HepG2 (cell line): ENCODE measurements around the gene KDM8. TPM values are rescaled to one million over a fixed set of nuclear protein-coding genes. Genes with fewer than 3 reads are reported as not detected.

Source experiments
- CBX5 ChIP-seq: sonication (generic); formaldehyde crosslinking; IDR thresholded peaks from 2 replicates; pipeline ENCODE4 v1.4.0; 2020; ENCODE audit warnings: missing genetic modification reagents, borderline replicate concordance
- ETV5 ChIP-seq: IDR thresholded peaks from 2 replicates; pipeline ENCODE4 v1.6.1; 2018; ENCODE audit warnings: missing biosample characterization, missing genetic modification reagents, inconsistent platforms, borderline replicate concordance
- NCOR1 ChIP-seq: fragments of 200-600 bp; sonication (generic); IDR thresholded peaks from 2 replicates; pipeline ENCODE4 v1.7.0; 2017; ENCODE audit warnings: antibody characterized with exemption, low read length, borderline replicate concordance
- NFIB ChIP-seq: sonication (generic); formaldehyde crosslinking; IDR thresholded peaks from 2 replicates; pipeline ENCODE4 v1.9.0; 2021; ENCODE audit warnings: missing genetic modification reagents, mild to moderate bottlenecking, borderline replicate concordance
- PCBP2 ChIP-seq: fragments of 200-400 bp; formaldehyde crosslinking; optimal IDR thresholded peaks from 2 replicates; pipeline ENCODE3; 2018; ENCODE audit warnings: low read length, low read depth; ENCODE audit not compliant: poor library complexity, severe bottlenecking
- ZNF431 ChIP-seq: sonication (generic); formaldehyde crosslinking; IDR thresholded peaks from 2 replicates; pipeline ENCODE4 v1.9.0; 2022; ENCODE audit warnings: missing genetic modification reagents, low read depth, mild to moderate bottlenecking, borderline replicate concordance
- polyA plus RNA-seq, 8 experiments: library from polyadenylated mRNA; depleted of rRNA in 3 of 8; stranded (reverse) in 7 of 8; unstranded in 1 of 8; fragments of >200 nt; fragmentation: Illumina TruSeq in 4 of 8; extraction: Trizol in 4 of 8; gene quantifications; 2 replicates each; pipeline versions ENCODE4 v1.2.1 to v1.2.3, GENCODE V29; 2011 to 2016; ENCODE audit warnings: low read depth in 4 of 8, missing spikeins in 1 of 8, mixed read lengths in 1 of 8; ENCODE audit not compliant: insufficient read depth in 1 of 8
- total RNA-seq, 5 experiments: library from RNA; depleted of rRNA; stranded (reverse); fragments of >200 nt; fragmentation: Illumina TruSeq; extraction: Trizol; gene quantifications; 2 replicates each; pipeline ENCODE4 v1.2.3, GENCODE V29; 2016; ENCODE audit warnings: low read depth in 1 of 5
- TF ChIP-seq, protein P1 (sequence below): sonication (generic); formaldehyde crosslinking; conservative IDR thresholded peaks from 2 replicates; pipeline ENCODE4 v1.8.0; 2022; ENCODE audit warnings: missing genetic modification reagents
- TF ChIP-seq, protein P2 (sequence below): sonication (generic); formaldehyde crosslinking; conservative IDR thresholded peaks from 2 replicates; pipeline ENCODE4 v1.4.0; 2020; ENCODE audit warnings: missing genetic modification reagents
- TF ChIP-seq, protein P3 (sequence below): sonication (generic); formaldehyde crosslinking; IDR thresholded peaks from 2 replicates; pipeline ENCODE4 v1.5.0; 2020; ENCODE audit warnings: mild to moderate bottlenecking, missing genetic modification reagents
- TF ChIP-seq, protein P4 (sequence below): sonication (generic); formaldehyde crosslinking; IDR thresholded peaks from 2 replicates; pipeline ENCODE4 v1.4.0; 2020; ENCODE audit warnings: missing genetic modification reagents
- TF ChIP-seq, protein P5 (sequence below): sonication (generic); formaldehyde crosslinking; IDR thresholded peaks from 2 replicates; pipeline ENCODE4 v1.5.0; 2020; ENCODE audit warnings: missing genetic modification reagents
- TF ChIP-seq, protein P6 (sequence below): IDR thresholded peaks from 2 replicates; pipeline ENCODE4 v1.6.1; 2012; ENCODE audit warnings: low read depth, low read length, improper control_type of control experiment
- TF ChIP-seq, protein P7 (sequence below): sonication (generic); formaldehyde crosslinking; IDR thresholded peaks from 2 replicates; pipeline ENCODE4 v1.5.1; 2020; ENCODE audit warnings: mild to moderate bottlenecking, moderate library complexity, missing genetic modification reagents

KDM8 gene
- total and polyA plus RNA-seq, 2 of the 13 experiments (the other 11 are each of a cell fraction or from before 2014, with no cell fraction given): 3.3 to 8.6 TPM

DNA sequence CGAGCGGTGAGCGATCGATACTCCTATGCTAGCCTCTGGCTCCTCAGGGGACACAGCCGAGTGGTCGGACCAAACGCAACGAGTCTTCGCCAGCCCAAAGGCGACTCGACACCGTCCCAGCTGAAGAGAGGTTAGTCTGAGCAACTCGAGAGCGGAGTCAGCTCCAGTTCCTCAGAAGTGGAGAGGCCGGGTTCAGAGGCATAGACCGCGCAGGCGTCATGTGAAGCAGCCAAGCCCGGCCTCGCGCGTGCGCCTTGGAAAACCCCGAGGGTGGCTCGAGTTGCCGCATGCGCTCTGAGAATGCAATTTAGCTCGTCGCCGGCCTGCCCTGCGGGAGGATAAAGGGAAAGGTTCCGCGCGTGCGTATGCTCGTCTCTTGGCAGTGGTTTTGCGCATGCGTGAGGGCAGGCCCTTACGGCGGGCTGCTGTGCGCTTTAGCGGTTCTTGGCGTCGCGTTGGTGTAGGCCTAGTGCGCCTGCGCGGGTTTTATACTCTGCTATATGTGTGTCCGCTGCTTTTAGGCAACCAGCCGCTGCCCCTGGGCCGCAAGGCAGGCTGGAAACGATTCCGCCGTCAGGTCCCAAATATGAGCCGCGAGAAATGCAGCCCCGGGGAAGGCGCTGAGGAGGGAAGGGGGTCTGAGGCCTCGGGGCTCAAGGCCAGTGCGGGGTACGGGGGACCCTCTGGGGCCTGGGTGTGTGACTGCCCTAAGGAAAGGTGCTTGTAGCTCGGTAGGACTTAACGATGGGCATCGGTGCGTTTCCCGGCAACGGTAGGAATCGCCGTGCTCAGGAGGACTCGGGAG lies at the start of gene KDM8 (continued):
- TF ChIP-seq NFIB (CRISPR knock-in tag): no peak
- TF ChIP-seq, protein P1, sequence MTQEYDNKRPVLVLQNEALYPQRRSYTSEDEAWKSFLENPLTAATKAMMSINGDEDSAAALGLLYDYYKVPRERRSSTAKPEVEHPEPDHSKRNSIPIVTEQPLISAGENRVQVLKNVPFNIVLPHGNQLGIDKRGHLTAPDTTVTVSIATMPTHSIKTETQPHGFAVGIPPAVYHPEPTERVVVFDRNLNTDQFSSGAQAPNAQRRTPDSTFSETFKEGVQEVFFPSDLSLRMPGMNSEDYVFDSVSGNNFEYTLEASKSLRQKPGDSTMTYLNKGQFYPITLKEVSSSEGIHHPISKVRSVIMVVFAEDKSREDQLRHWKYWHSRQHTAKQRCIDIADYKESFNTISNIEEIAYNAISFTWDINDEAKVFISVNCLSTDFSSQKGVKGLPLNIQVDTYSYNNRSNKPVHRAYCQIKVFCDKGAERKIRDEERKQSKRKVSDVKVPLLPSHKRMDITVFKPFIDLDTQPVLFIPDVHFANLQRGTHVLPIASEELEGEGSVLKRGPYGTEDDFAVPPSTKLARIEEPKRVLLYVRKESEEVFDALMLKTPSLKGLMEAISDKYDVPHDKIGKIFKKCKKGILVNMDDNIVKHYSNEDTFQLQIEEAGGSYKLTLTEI: no peak
- TF ChIP-seq ZNF431 (CRISPR knock-in tag): no peak
- TF ChIP-seq, protein P2, sequence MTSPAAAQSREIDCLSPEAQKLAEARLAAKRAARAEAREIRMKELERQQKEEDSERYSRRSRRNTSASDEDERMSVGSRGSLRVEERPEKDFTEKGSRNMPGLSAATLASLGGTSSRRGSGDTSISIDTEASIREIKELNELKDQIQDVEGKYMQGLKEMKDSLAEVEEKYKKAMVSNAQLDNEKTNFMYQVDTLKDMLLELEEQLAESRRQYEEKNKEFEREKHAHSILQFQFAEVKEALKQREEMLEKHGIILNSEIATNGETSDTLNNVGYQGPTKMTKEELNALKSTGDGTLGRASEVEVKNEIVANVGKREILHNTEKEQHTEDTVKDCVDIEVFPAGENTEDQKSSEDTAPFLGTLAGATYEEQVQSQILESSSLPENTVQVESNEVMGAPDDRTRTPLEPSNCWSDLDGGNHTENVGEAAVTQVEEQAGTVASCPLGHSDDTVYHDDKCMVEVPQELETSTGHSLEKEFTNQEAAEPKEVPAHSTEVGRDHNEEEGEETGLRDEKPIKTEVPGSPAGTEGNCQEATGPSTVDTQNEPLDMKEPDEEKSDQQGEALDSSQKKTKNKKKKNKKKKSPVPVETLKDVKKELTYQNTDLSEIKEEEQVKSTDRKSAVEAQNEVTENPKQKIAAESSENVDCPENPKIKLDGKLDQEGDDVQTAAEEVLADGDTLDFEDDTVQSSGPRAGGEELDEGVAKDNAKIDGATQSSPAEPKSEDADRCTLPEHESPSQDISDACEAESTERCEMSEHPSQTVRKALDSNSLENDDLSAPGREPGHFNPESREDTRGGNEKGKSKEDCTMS (CRISPR knock-in tag): peak; percentile 70; the same call in 1 of the 2 replicates
- TF ChIP-seq, protein P3, sequence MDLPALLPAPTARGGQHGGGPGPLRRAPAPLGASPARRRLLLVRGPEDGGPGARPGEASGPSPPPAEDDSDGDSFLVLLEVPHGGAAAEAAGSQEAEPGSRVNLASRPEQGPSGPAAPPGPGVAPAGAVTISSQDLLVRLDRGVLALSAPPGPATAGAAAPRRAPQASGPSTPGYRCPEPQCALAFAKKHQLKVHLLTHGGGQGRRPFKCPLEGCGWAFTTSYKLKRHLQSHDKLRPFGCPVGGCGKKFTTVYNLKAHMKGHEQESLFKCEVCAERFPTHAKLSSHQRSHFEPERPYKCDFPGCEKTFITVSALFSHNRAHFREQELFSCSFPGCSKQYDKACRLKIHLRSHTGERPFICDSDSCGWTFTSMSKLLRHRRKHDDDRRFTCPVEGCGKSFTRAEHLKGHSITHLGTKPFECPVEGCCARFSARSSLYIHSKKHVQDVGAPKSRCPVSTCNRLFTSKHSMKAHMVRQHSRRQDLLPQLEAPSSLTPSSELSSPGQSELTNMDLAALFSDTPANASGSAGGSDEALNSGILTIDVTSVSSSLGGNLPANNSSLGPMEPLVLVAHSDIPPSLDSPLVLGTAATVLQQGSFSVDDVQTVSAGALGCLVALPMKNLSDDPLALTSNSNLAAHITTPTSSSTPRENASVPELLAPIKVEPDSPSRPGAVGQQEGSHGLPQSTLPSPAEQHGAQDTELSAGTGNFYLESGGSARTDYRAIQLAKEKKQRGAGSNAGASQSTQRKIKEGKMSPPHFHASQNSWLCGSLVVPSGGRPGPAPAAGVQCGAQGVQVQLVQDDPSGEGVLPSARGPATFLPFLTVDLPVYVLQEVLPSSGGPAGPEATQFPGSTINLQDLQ (CRISPR knock-in tag): peak; percentile 63; the same call in 1 of the 2 replicates
- no peak for TF ChIP-seq PCBP2
- no peak; the same call in 1 of the 2 replicates for TF ChIP-seq CBX5
- TF ChIP-seq, protein P4, sequence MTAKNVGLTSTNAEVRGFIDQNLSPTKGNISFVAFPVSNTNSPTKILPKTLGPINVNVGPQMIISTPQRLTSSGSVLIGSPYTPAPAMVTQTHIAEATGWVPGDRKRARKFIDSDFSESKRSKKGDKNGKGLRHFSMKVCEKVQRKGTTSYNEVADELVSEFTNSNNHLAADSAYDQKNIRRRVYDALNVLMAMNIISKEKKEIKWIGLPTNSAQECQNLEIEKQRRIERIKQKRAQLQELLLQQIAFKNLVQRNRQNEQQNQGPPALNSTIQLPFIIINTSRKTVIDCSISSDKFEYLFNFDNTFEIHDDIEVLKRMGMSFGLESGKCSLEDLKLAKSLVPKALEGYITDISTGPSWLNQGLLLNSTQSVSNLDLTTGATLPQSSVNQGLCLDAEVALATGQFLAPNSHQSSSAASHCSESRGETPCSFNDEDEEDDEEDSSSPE (CRISPR knock-in tag): peak; percentile 65
- TF ChIP-seq, protein P5, sequence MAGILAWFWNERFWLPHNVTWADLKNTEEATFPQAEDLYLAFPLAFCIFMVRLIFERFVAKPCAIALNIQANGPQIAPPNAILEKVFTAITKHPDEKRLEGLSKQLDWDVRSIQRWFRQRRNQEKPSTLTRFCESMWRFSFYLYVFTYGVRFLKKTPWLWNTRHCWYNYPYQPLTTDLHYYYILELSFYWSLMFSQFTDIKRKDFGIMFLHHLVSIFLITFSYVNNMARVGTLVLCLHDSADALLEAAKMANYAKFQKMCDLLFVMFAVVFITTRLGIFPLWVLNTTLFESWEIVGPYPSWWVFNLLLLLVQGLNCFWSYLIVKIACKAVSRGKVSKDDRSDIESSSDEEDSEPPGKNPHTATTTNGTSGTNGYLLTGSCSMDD: no peak
- TF ChIP-seq, protein P6, sequence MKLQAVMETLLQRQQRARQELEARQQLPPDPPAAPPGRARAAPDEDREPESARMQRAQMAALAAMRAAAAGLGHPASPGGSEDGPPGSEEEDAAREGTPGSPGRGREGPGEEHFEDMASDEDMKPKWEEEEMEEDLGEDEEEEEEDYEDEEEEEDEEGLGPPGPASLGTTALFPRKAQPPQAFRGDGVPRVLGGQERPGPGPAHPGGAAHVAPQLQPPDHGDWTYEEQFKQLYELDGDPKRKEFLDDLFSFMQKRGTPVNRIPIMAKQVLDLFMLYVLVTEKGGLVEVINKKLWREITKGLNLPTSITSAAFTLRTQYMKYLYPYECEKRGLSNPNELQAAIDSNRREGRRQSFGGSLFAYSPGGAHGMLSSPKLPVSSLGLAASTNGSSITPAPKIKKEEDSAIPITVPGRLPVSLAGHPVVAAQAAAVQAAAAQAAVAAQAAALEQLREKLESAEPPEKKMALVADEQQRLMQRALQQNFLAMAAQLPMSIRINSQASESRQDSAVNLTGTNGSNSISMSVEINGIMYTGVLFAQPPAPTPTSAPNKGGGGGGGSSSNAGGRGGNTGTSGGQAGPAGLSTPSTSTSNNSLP: peak; percentile 94
- TF ChIP-seq ETV5 (CRISPR knock-in tag): peak; percentile 53
- TF ChIP-seq, protein P7, sequence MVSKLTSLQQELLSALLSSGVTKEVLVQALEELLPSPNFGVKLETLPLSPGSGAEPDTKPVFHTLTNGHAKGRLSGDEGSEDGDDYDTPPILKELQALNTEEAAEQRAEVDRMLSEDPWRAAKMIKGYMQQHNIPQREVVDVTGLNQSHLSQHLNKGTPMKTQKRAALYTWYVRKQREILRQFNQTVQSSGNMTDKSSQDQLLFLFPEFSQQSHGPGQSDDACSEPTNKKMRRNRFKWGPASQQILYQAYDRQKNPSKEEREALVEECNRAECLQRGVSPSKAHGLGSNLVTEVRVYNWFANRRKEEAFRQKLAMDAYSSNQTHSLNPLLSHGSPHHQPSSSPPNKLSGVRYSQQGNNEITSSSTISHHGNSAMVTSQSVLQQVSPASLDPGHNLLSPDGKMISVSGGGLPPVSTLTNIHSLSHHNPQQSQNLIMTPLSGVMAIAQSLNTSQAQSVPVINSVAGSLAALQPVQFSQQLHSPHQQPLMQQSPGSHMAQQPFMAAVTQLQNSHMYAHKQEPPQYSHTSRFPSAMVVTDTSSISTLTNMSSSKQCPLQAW (CRISPR knock-in tag): peak; percentile 73
- TF ChIP-seq NCOR1: no peak; the same call in 1 of the 2 replicates
